ENCODE measurements around the gene ANKFY1.
"Not testable (repeated sequence)": the region's sequence is repeated elsewhere in the genome, so short reads cannot be mapped to it uniquely, and the experiment has no call there.

GRCh38 chr17:4190791-4191190 is 73.0 kb downstream of the ANKFY1 start:
- not testable (repeated sequence) for TF ChIP-seq POLR2A, POLR2AphosphoS5, SPI1, TAF1, POU2F2 (IDR thresholded peaks at IDR 0.05; ENCODE audit: low read depth, low read length)
